Activated CD8-positive, alpha-beta T cell treated with anti-CD3 and anti-CD28 coated beads for 36 hours (primary cell): ENCODE results near the gene ACBD5. TPM values are rescaled to one million over a fixed set of nuclear protein-coding genes. Genes with fewer than 3 reads are reported as not detected.
A peak's percentile ranks its signal among the peaks of the same experiment; 100 is the strongest.

ENCODE experiments used
- ATAC-seq: fragments of 200-7000 bp; cut with Tn5 transposase; one replicate; pipeline ENCODE4 v1.10.0; 2021; ENCODE audit warnings: mild to moderate bottlenecking, moderate library complexity
- CTCF ChIA-PET: fragments of 350-600 bp; sonication (Branson Sonifier 250); formaldehyde crosslinking; loops from one replicate; lab custom pipeline; 2021; ENCODE audit warnings: antibody characterized with exemption; lab: Charles Lee
- POLR2A ChIA-PET: fragments of 350-600 bp; sonication (Branson Sonifier 250); formaldehyde crosslinking; loops from one replicate; lab custom pipeline; 2021; ENCODE audit warnings: antibody characterized with exemption; lab: Charles Lee
- DNase-seq: peaks from one replicate; pipeline ENCODE4 v3.0.0-alpha.2; 2020
- H3K27ac Mint-ChIP-seq: one replicate; pipeline ENCODE4 v1.8.0; 2021; ENCODE audit warnings: mild to moderate bottlenecking, mixed read lengths
- H3K27me3 Mint-ChIP-seq: one replicate; pipeline ENCODE4 v1.8.0; 2021; ENCODE audit warnings: mixed read lengths
- H3K36me3 Mint-ChIP-seq: one replicate; pipeline ENCODE4 v1.8.0; 2021; ENCODE audit warnings: low read depth, mixed read lengths
- H3K4me1 Mint-ChIP-seq: one replicate; pipeline ENCODE4 v1.8.0; 2021; ENCODE audit warnings: low read depth, mixed read lengths
- H3K4me3 Mint-ChIP-seq: one replicate; pipeline ENCODE4 v1.8.0; 2021; ENCODE audit warnings: mild to moderate bottlenecking, moderate library complexity, mixed read lengths
- H3K9me3 Mint-ChIP-seq: one replicate; pipeline ENCODE4 v1.8.0; 2021; ENCODE audit warnings: mixed read lengths
- CTCF ChIP-seq: fragments of 200-600 bp; IDR thresholded peaks from one replicate; pipeline ENCODE4 v1.8.0; 2022; ENCODE audit warnings: antibody characterized with exemption, mild to moderate bottlenecking
- intact Hi-C: fragments of 100-400 bp; cut with micrococcal nuclease; formaldehyde crosslinking; loops from one replicate; pipeline ENCODE4 v1.10.0; 2022
- total RNA-seq, 2 experiments: library from RNA; stranded (reverse); gene quantifications; one replicate each; pipeline ENCODE4 v1.2.3, GENCODE V29; 2021

Gene ACBD5
- total RNA-seq, 2 experiments from 2014 or later: 17.0 to 19.0 TPM

- DNase-seq (peak; percentile 97), ATAC-seq (peak; percentile 78)
- peaks cover 32% of the 10 kb centered on the region for H3K4me1 Mint-ChIP-seq
- peaks cover 62% of the 10 kb centered on the region for H3K36me3 Mint-ChIP-seq
- no peaks in the 10 kb centered on the region for H3K9me3 Mint-ChIP-seq
- intact Hi-C loops: loop anchor here (1.0 to 2.0 kb wide), 2 partner anchors 54 to 87 kb away; partner anchors contain the start of gene ANKRD26
- peak within 1 kb of the TSS; percentile 100 for H3K27ac Mint-ChIP-seq
- no peak for TF ChIP-seq CTCF
- CTCF ChIA-PET: interaction anchor here (0.8 kb wide), 1 partner anchor 12 kb away, joined by 3 read pairs; no protein-coding TSS in a partner anchor
- peak within 1 kb of the TSS; percentile 91 for H3K4me3 Mint-ChIP-seq
- POLR2A ChIA-PET: interaction anchor here (0.6 to 5.9 kb wide), 16 partner anchors 9 to 294 kb away, joined by 3 to 59 read pairs (median 4); partner anchors contain the start of genes ABI1, ACBD5 and ANKRD26
- no peaks in the 10 kb centered on the region for H3K27me3 Mint-ChIP-seq
These were observed 85.4 kb downstream of the ACBD5 start, which contains the start of gene MASTL for GRCh38 chr10:27155066-27155754. MASTL (plus strand) TSS chr10:27155352; CDS start chr10:27155427, 75 bp downstream.

GRCh38 chr10:27153845-27154193 lies 86.8 kb downstream of the ACBD5 start:
- intact Hi-C loops: loop anchor here (2.0 kb wide), 1 partner anchor 53 kb away; the partner anchor contains the start of gene ANKRD26
- peaks cover 38% of the 10 kb centered on the region for H3K4me1 Mint-ChIP-seq

GRCh38 chr10:27153329-27153728 lies 87.3 kb downstream of the ACBD5 start:
- Mint-ChIP-seq H3K4me3 (peak overlapping the region; percentile 91), H3K9me3 (no peaks in the 10 kb centered on the region), H3K27ac (peak overlapping the region; percentile 100), H3K36me3 (peaks cover 64% of the 10 kb centered on the region), H3K4me1 (peaks cover 40% of the 10 kb centered on the region), H3K27me3 (no peaks in the 10 kb centered on the region)
- intact Hi-C loops: no loop called here
- no peak for ATAC-seq
- ChIA-PET CTCF (interaction anchor here (1.5 kb wide), 1 partner anchor 17 kb away, joined by 4 read pairs; no protein-coding TSS in a partner anchor), POLR2A (interaction anchor here (0.6 to 5.9 kb wide), 12 partner anchors 8 to 265 kb away, joined by 3 to 59 read pairs (median 4); partner anchors contain the start of genes ACBD5 and ANKRD26)
- no peak for DNase-seq
- no peak for TF ChIP-seq CTCF

More at GRCh38 chr10:27153845-27154193, 86.8 kb downstream of the ACBD5 start:
- Mint-ChIP-seq H3K4me3 (peak overlapping the region; percentile 91), H3K27ac (peak overlapping the region; percentile 100), H3K36me3 (peaks cover 65% of the 10 kb centered on the region), H3K27me3 (no peaks in the 10 kb centered on the region), H3K9me3 (no peaks in the 10 kb centered on the region)
- ChIA-PET POLR2A (interaction anchor here (0.6 to 5.9 kb wide), 17 partner anchors 8 to 266 kb away, joined by 3 to 59 read pairs (median 5); partner anchors contain the start of genes ACBD5 and ANKRD26), CTCF (interaction anchor here (0.7 to 1.5 kb wide), 5 partner anchors 18 to 292 kb away, joined by 3 to 6 read pairs (median 3); partner anchors contain the start of gene ANKRD26)
- ATAC-seq: peak; percentile 7
- DNase-seq: peak; percentile 39
- no peak for TF ChIP-seq CTCF

- H3K4me1 Mint-ChIP-seq: peaks cover 40% of the 10 kb centered on the region
- H3K27ac Mint-ChIP-seq: peak overlapping the region; percentile 100
- ChIA-PET CTCF (no interaction called here), POLR2A (interaction anchor here (0.6 kb wide), 1 partner anchor 9 kb away, joined by 3 read pairs; no protein-coding TSS in a partner anchor)
- no peaks in the 10 kb centered on the region for H3K27me3 Mint-ChIP-seq
- TF ChIP-seq CTCF: no peak
- H3K36me3 Mint-ChIP-seq: peaks cover 62% of the 10 kb centered on the region
- intact Hi-C loops: no loop called here
- H3K4me3 Mint-ChIP-seq: peak overlapping the region; percentile 91
- H3K9me3 Mint-ChIP-seq: no peaks in the 10 kb centered on the region
- ATAC-seq (no peak), DNase-seq (no peak)
These were observed 87.9 kb downstream of the ACBD5 start for GRCh38 chr10:27152687-27153086.
